Activated naive CD4-positive, alpha-beta T cell treated with anti-CD3 and anti-CD28 coated beads, Interleukin-2, amount 10 ng/mL, durations not matched to agents 5 hours and 36 hours (primary cell): ENCODE results near the gene PPM1G. TPM values are rescaled to one million over a fixed set of nuclear protein-coding genes. Genes with fewer than 3 reads are reported as not detected.

Source experiments
- total RNA-seq, 2 experiments: library from RNA; stranded (reverse); gene quantifications; one replicate each; pipeline ENCODE4 v1.2.3, GENCODE V29; 2021

Gene PPM1G, protein sequence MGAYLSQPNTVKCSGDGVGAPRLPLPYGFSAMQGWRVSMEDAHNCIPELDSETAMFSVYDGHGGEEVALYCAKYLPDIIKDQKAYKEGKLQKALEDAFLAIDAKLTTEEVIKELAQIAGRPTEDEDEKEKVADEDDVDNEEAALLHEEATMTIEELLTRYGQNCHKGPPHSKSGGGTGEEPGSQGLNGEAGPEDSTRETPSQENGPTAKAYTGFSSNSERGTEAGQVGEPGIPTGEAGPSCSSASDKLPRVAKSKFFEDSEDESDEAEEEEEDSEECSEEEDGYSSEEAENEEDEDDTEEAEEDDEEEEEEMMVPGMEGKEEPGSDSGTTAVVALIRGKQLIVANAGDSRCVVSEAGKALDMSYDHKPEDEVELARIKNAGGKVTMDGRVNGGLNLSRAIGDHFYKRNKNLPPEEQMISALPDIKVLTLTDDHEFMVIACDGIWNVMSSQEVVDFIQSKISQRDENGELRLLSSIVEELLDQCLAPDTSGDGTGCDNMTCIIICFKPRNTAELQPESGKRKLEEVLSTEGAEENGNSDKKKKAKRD
- total RNA-seq, result 10 to 100 TPM; 98.2 to 98.3 TPM

GRCh38 chr2:27409321-27410073 is at the start of gene PPM1G:
PPM1G (minus strand) TSS chr2:27409591; CDS start chr2:27409422, 169 bp downstream.

DNA sequence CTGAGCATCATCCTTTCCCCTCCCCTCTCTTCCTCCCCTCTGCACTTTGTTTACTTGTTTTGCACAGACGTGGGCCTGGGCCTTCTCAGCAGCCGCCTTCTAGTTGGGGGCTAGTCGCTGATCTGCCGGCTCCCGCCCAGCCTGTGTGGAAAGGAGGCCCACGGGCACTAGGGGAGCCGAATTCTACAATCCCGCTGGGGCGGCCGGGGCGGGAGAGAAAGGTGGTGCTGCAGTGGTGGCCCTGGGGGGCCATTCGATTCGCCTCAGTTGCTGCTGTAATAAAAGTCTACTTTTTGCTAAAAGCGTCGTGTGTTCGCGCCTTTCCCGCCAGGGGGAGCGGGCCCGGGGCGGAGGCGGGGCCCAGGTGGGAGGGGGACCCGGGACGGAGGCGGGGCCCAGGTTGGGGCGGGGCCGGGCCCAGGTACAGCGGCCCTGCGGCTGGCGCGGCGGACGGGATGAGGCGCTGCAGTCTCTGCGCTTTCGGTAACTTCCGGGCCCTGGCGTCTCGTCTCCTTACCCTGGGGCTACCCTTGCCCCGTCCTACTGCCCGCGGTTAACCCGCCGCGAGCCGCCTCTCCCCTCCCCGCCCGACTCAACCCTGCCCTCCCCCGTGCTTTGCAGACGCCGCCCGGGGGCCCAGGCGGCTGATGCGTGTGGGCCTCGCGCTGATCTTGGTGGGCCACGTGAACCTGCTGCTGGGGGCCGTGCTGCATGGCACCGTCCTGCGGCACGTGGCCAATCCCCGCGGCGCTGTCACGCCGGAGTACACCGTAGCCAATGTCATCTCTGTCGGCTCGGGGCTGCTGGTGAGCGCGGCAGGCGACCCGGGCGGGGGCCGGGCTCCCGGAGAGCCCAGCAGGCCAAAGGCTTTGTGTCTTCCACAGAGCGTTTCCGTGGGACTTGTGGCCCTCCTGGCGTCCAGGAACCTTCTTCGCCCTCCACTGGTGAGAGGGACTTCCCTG is 32.8 kb upstream of the PPM1G start, which contains the start of gene KRTCAP3:
Gene KRTCAP3, plus strand, starts transcription at position 424 of the 962 bp plus-strand sequence. Its CDS starts 32 bp downstream, at position 456.

DNA sequence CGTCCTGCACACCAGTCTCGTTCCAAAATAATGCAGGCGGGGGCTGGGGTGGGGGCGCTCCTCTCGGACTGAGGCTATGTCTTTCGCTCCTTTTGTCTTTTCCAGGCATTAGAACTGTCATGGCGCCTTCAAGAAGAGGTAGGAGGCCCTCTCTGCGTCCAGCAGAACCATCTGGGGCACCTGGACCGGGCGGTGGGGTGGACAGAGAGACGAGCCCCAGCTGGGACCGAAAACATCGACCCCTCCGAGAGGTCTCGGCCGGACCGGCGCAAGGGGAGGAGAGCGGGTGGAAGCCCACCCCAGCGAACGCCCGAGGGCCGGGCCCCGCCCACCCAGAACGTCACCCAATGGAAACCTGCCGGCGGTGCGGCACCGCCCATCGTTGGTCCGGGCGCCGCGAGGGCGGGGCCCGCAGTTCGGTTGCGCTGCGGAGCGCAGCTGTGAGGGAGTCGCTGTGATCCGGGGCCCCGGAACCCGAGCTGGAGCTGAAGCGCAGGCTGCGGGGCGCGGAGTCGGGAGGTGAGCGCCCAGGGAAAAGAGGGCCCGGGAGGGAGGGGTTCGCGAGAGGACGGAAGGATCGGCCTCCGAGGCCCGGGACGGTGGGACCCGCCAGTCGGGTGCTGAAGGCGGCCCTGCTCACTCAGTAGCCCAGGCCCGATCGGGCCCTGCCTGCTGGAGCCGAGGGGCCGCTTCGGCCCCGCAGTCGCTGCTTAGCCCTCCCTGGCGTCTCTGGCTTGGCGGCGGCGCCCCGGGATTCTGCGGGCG is 19.0 kb upstream of the PPM1G start, which contains the start of gene NRBP1:
Gene NRBP1, plus strand, starts transcription at position 419 of the 765 bp plus-strand sequence. CDS start 4,643 bp downstream, outside the sequence.

GRCh38 chr2:27380626-27381545 is 28.5 kb downstream of the PPM1G start, which contains the start of gene ZNF513:
ZNF513 (minus strand) TSS chr2:27380734; CDS start chr2:27380526, 208 bp downstream.

DNA sequence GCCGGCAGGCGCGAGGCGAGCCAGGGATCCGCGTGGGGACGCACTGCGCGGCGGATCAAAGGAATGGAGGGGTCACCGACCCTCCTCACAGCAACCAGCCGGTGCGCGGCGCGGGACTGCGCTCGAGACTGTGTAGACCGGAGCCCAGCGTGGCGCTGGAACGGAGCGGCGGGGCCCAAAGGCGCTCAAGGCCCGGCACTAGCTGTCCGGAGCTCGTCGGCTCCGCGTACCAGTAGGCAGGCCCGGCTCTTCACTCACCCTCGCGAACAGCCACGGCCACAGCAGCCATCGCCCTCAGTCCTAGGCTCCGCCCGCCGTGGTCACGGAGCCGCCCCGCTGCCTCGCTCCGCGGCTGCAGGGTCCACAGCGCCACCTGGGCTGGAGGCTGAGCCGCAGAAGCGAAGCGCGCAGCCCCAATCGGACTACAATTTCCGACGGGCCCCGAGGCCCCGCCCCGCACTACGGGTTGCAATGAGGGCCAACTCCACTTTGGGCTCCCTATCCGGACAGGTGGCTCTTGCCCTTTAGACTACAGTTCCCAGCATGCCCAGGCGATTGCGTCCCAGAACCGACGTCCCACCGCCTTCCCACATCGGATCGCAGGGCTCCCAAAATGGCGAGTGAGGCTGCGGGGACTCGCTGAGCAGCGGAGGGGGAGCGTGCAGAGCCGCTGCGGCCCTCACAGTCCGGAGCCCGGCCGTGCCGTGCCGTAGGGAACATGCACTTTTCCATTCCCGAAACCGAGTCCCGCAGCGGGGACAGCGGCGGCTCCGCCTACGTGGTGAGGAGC is 39.2 kb downstream of the PPM1G start, which contains the start of the genes EIF2B4 and SNX17:
Gene EIF2B4, minus strand, starts transcription at position 313 of the 790 bp plus-strand sequence. Its CDS starts 24 bp downstream, at position 289.
Gene SNX17, plus strand, starts transcription at position 591 of the 790 bp plus-strand sequence. Its CDS starts 128 bp downstream, at position 719.

DNA sequence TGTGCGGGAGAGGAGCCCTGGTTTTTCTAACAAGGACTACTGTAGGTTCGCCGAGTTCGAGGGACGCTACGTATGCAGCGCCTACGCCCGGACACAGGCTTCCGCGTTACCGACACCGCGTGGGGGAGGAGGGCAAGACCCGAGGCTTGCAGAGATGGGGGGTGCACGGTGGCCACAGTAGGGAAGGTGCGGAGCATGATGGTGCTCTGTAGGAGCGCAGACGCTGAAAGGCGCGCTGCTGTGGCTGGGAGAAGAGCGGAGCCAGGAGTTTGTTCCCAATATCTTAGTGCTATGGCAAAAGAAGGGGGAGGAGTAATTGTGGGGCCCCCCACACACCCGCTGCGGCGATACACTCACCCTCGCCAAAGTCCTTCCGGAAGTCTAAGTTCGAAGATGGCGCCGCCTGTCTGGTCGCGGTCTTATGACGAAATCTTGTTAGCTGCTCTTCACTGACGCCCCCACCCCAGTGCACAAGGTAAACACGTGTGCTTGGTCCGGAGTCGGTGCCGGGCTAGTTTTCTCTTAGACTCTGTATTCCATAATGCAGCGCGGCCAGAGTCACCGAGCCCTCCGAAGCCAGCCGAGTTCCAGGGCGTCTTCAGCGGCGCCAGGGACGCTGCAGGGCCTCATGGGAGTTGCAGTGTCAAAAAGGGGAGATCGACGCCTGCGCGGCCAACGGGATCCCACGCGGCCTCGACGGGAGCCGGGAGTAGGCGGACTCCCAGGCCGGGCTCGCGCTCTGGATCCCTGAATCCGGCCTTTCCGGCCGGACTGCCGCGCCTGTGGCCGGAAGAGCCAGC is 52.8 kb downstream of the PPM1G start, which contains the start of gene GTF3C2:
Gene GTF3C2, minus strand, starts transcription at position 383 of the 800 bp plus-strand sequence. CDS start 13,210 bp downstream, outside the sequence.

Other genes starting within 250 kb of the PPM1G start
- gene ATRAID, start 197.6 kb downstream of the PPM1G start, total RNA-seq, result 10 to 100 TPM; 69.8 to 70.7 TPM
- 10 to 100 TPM; 19.7 to 21.1 TPM for gene SLC5A6, start 197.3 kb downstream of the PPM1G start, total RNA-seq
- 10 to 100 TPM; 45.1 to 47.0 TPM for gene CAD, start 192.2 kb downstream of the PPM1G start, total RNA-seq
- under 1 TPM; 0.08 to 0.12 TPM for gene SLC30A3, start 146.5 kb downstream of the PPM1G start, total RNA-seq
- not detected for gene DNAJC5G, start 134.2 kb downstream of the PPM1G start, total RNA-seq
- under 1 TPM in 1 of 2 experiments, not detected in 1; 0.12 TPM for gene TRIM54, start 127.2 kb downstream of the PPM1G start, total RNA-seq
- gene UCN, start 101.1 kb downstream of the PPM1G start, total RNA-seq, result 1 to 10 TPM; 3.4 to 3.6 TPM
- gene MPV17, start 86.5 kb downstream of the PPM1G start, total RNA-seq, result 10 to 100 TPM; 75.5 to 87.4 TPM
- 10 to 100 TPM; 53.6 to 56.8 TPM for gene GTF3C2, start 52.8 kb downstream of the PPM1G start, total RNA-seq
- 10 to 100 TPM; 36.7 to 38.0 TPM for gene EIF2B4, start 39.3 kb downstream of the PPM1G start, total RNA-seq
- 100 to 1,000 TPM; 109 to 112 TPM for gene SNX17, start 39.0 kb downstream of the PPM1G start, total RNA-seq
- gene ZNF513, start 28.9 kb downstream of the PPM1G start, total RNA-seq, result 10 to 100 TPM; 17.3 to 20.1 TPM
- gene NRBP1, start 19.0 kb upstream of the PPM1G start, total RNA-seq, result 10 to 100 TPM; 74.0 to 74.8 TPM
- gene KRTCAP3, start 32.8 kb upstream of the PPM1G start, total RNA-seq, result 1 to 10 TPM; 7.1 to 7.4 TPM
- 10 to 100 TPM; 10.4 to 11.1 TPM for gene IFT172, start 80.2 kb upstream of the PPM1G start, total RNA-seq
- gene FNDC4, start 85.6 kb upstream of the PPM1G start, total RNA-seq, result under 1 TPM in 1 of 2 experiments, not detected in 1; 0.22 TPM
- not detected for gene GCKR, start 87.2 kb upstream of the PPM1G start, total RNA-seq
- 10 to 100 TPM; 40.6 to 40.8 TPM for gene ZNF512, start 173.5 kb upstream of the PPM1G start, total RNA-seq
- 1 to 10 TPM; 1.1 to 1.4 TPM for gene CCDC121, start 219.4 kb upstream of the PPM1G start, total RNA-seq
- gene GPN1, start 219.5 kb upstream of the PPM1G start, total RNA-seq, result 10 to 100 TPM; 34.2 to 36.4 TPM